NCI-H510A treated with DMSO at 0.1 percent for 48 hours (cell line): ENCODE results near the gene ZNF552.
"Not testable (repeated sequence)": the region's sequence is repeated elsewhere in the genome, so short reads cannot be mapped to it uniquely, and the experiment has no call there.

ENCODE experiments used
- DNase-seq: peaks from one replicate; lab custom pipeline; 2025; lab: John Stamatoyannopoulos, UW

Gene ZNF552

DNA sequence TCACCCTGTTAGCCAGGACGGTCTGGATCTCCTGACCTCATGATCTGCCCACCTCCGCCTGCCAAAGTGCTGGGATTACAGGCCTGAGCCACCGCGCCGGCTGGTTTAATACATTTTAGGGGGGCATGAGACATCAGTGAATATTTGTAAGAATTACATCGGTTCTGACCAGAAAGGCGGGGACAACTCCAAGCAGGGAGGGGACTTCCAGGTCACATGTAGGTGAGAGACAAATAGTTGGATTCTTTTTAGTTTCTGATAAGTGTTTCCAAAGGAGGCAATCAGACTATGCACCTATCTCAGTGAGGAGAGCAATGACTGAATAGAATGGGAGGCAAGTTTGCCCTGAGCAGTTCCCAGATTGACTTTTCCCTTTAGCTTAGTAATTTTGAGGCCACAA is 3.7 kb upstream of the ZNF552 start:
- DNase-seq = no peak

DNA sequence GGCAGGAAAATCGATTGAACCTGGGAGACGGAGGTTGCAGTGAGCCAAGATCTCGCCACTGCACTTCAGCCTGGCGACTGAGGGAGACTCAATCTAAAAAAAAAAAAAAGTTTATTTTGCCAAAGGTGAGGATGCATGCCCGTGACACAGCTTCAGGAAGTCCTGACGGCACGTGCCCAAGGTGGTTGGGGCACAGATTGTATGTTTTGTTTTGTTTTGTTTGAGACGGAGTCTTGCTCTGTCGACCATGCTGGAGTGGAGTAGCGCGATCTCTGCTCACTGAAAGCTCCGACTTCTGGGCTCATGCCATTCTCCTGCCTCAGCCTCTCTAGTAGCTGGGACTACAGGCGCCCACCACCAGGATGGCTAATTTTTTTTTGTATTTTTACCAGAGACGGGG is 3.3 kb upstream of the ZNF552 start:
- no peak for DNase-seq

- no peak for DNase-seq
Measured at GRCh38 chr19:57816652-57817051, 1.9 kb upstream of the ZNF552 start.

- no peak for DNase-seq
Measured at GRCh38 chr19:57815247-57816075, 748 bp upstream of the ZNF552 start.

GRCh38 chr19:57813919-57814504 is 701 bp downstream of the ZNF552 start:
- DNase-seq = no peak

DNA sequence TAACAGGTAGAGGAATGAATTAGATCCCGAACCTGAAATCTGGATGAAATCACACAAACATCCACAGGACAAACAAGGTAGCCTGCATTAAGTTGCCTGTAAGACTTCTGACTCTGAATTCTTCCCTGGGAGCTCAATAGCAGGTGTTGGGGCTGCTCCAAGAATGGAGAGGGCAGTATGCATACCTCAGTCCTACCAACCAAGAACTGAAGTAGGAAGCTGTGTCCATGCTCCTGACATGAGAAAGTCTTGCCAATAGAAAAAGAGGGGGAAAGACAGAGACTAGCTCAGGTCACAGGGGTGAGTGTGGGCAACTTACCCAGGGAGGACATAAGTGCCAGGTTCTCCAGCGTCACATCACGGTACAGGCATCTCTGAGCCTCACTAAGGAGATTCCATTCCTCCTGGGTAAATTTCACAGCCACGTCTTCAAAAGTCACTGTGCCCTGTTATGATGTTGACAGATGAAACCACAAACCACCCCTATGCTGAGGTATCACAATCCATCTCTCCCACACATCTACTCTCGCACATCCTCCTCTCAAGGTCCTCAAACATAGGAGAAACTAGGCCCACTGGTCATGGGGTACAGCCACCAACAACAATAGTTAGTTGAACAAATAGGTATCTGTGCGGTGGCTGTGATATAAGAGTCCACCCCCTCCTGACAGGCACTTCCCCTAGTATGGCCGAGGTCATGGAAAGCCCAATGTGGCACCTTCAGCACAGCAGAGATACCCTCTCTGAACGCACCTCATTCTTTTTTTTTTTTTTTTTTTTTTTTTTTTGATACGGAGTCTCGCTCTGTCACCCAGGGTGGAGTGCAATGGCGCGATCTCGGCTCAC is 1.5 kb downstream of the ZNF552 start:
- not testable (repeated sequence) for DNase-seq

DNA sequence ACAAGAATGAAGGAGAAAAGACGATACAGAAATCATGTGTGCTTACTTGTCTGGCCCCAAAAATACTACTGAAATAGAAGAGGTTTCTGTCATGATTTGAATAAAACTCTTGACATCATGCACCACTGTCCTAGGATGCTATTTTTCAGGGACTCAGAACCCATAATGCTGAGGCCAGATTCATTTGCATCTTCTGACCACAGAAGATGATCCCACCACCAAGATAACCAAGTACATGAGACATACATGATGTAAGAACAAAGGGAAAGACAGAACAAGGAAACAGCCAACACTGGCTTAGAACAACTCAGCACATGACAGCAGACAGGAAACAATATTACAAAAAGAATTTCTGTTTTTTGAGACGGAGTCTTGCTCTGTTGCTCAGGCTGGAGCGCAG is 2.5 kb downstream of the ZNF552 start:
- DNase-seq = no peak

DNA sequence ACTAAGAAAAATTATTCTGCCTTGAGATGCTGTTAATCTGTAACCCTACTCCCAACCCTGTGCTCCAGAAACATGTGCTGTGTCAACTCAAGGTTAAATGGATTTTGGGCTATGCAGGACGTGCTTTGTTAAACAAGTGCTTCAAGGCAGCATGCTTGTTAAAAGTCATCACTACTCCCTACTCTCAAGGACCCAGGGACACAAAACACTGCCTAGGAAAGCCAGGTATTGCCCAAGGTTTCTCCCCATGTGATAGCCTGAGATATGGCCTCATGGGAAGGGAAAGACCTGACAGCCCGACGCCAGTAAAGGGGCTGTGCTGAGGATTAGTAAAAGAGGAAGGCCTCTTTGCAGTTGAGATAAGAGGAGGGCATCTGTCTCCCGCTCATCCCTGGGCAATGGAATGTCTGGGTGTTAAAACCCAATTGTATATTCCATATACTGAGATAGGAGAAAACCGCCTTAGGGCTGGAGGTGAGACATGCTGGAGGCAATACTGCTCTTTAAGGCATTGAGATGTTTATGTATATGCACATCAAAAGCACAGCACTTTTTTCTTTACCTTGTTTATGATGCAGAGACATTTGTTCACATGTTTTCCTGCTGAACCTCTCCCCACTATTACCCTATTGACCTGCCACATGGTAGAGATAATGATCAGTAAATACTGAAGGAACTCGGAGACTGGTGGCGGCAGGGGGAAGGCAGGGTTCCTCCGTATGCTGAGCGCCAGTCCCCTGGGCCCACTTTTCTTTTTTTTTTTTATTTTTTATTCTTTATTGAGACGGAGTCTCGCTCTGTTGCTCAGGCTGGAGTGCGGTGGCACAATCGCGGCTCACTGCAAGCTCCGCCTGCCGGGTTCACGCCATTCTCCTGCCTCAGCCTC is 4.1 kb downstream of the ZNF552 start:
- not testable (repeated sequence) for DNase-seq

DNA sequence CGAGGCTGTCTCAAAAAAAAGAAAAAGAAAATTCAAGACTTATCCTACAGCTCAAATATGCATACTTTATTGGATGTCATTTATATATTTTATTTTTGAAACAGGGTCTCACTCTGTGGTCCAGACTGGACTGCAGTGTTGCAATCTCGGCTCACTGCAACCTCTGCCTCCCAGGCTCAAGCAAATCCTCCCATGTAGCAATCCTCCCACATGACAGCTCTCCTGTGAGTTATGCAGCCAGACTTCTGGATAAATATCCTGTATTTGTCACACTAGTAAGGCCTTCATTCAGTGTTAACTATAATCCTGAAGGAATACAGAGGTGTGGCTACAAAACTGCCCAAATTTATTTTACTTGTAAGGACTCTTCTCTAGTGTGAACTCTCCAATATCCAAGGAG is 7.2 kb downstream of the ZNF552 start:
- no peak for DNase-seq

DNA sequence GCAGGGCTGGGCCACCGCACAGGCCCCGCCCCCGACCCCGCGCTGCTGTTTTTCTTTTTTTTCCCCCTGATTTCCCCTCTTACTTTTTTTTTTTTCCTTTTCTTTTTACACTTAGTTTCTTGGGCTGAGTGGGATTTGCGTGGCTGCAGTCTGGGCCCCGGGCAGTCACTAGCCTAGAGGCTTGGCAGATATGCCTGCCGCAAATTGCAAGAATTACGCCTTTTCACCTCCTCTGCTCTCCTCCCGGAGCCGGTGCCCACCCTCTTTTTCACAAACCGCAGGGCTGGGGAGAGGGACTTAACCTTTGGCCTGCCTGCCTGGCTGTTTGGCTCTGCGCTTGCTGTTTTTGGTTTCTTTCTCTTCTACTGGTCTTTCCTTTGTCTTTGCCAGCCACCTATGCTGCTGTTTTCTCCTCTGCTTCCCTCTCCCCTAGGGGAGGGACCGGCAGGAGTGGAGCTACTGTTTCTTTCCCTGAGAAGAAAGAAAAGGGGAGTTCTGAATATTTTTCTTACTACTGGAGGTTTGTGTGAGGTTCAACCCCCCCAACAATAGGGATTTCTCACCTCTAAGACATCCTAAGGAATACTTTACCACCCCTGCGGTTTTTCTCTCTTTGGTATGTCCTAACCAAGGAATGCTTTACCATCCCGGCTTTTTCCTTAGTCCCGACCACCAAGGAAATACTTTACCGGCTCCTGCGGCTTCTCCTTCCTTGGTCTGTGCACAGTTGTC is 11.0 kb downstream of the ZNF552 start:
- no peak for DNase-seq

DNA sequence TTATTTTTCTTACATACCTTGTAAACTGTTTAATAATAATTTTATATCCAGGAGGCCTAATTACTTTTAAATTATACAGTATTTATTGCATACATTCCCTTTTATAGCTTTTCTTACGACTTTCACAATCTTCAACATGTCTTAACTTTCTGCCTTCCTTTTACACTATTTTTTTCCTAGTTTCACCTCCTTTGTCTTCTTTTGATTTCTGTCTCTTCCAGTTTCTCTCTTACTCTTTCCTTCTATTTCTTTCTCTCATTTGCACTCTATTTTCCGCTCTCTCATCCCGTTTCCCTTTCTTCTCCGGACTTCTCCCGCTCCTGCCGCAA is 11.5 kb downstream of the ZNF552 start:
- no peak for DNase-seq

- DNase-seq = no peak
Measured at GRCh38 chr19:57802269-57802668, 12.4 kb downstream of the ZNF552 start.

- DNase-seq = no peak
Measured at GRCh38 chr19:57800696-57801095, 14.0 kb downstream of the ZNF552 start.

GRCh38 chr19:57796580-57796979 is 18.1 kb downstream of the ZNF552 start:
- DNase-seq = not testable (repeated sequence)

DNA sequence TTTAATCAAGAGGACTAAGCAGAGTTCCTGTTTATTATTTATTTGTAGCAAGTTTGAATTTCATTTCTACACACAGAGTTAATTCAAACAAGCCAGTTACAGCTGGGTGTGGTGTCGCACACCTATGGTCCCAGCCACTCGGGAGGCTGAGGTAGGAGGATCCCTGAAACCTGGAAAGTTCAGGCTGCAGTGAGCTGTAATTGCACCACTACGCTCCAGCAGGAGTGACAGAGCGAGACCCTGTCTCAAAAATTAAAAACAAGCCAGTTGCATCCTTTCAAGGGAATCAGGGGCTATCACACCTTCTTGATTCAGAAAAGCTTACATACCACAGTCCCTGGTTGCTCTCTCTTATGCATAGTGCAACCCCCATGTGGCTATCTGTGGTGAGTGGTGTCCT is 25.4 kb downstream of the ZNF552 start:
- DNase-seq = no peak

- DNase-seq = no peak
Measured at GRCh38 chr19:57788114-57788692, 26.5 kb downstream of the ZNF552 start.

- DNase-seq = no peak
Measured at GRCh38 chr19:57786906-57787305, 27.8 kb downstream of the ZNF552 start.

DNA sequence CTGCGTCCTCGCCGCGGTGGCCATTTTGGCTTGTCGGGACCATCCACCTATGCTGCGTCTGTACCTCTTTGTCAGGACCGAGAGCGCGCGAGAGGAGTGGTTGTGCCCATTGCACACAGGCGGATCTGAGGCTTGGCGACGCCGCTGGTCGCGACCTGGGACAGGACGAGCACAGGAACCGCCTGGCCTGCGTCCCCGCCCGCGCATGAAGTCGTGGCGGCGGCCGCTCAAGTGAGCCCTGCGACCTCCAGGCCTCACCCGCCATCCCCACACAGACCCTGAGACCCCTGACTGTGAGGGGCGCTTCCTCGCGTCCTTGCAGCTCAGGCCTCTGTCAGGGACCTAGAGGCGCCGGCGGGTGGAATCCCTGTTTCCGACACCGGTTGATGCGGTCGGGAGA is 28.4 kb downstream of the ZNF552 start:
- no peak for DNase-seq

- DNase-seq = no peak
Measured at GRCh38 chr19:57779220-57779845, 35.4 kb downstream of the ZNF552 start.

- no peak for DNase-seq
Measured at GRCh38 chr19:57778336-57778735, 36.4 kb downstream of the ZNF552 start.
